H1 (cell line): ENCODE data around the gene BSND.

Experiments used
- BACH1 ChIP-seq: IDR thresholded peaks from 2 replicates; pipeline ENCODE4 v1.6.1; 2012; ENCODE audit warnings: low read length, improper control_type of control experiment
- BRCA1 ChIP-seq: IDR thresholded peaks from 2 replicates; pipeline ENCODE4 v1.6.1; 2012; ENCODE audit warnings: low read depth, low read length, improper control_type of control experiment
- CEBPB ChIP-seq: IDR thresholded peaks from 2 replicates; pipeline ENCODE4 v1.6.1; 2012; ENCODE audit warnings: low read depth, low read length
- CHD2 ChIP-seq: IDR thresholded peaks from 2 replicates; pipeline ENCODE4 v1.6.1; 2012; ENCODE audit warnings: low read length, improper control_type of control experiment
- EZH2 ChIP-seq: fragments of 200-600 bp; sonication (generic); IDR thresholded peaks from 2 replicates; pipeline ENCODE4 v1.7.1; 2012; ENCODE audit warnings: low read depth, mild to moderate bottlenecking, moderate library complexity, low read length, inconsistent platforms; ENCODE audit not compliant: severe bottlenecking
- JUND ChIP-seq: IDR thresholded peaks from 2 replicates; pipeline ENCODE4 v1.6.1; 2011; ENCODE audit warnings: mild to moderate bottlenecking, improper control_type of control experiment, low read length
- POLR2AphosphoS5 ChIP-seq: IDR thresholded peaks from 2 replicates; pipeline ENCODE4 v1.6.1; 2011; ENCODE audit warnings: low read depth, low read length
- RAD21 ChIP-seq, 2 experiments: IDR thresholded peaks in 1 of 2; conservative IDR thresholded peaks in 1 of 2; 2 replicates each; pipeline ENCODE4 v1.6.1; 2011; ENCODE audit warnings: low read depth in 2 of 2, low read length in 2 of 2, improper control_type of control experiment in 1 of 2, inconsistent platforms in 1 of 2, mild to moderate bottlenecking in 1 of 2, moderate library complexity in 1 of 2
- SIN3A ChIP-seq, 2 experiments: IDR thresholded peaks in 1 of 2; conservative IDR thresholded peaks in 1 of 2; 2 replicates each; pipeline ENCODE4 v1.6.1; 2011 to 2012; ENCODE audit warnings: low read length in 2 of 2, improper control_type of control experiment in 1 of 2, low read depth in 1 of 2, mild to moderate bottlenecking in 1 of 2
- TAF1 ChIP-seq: IDR thresholded peaks from 2 replicates; pipeline ENCODE4 v1.6.1; 2011; ENCODE audit warnings: mild to moderate bottlenecking, low read depth, low read length
- TF ChIP-seq, protein P1 (sequence below), 3 experiments: IDR thresholded peaks; 1 replicate in 2 of 3; 2 replicates in 1 of 3; pipeline versions ENCODE4 v1.5.1 to v1.6.1; 2011; ENCODE audit warnings: low read length in 3 of 3, mild to moderate bottlenecking in 3 of 3, inconsistent platforms in 2 of 3, low read depth in 1 of 3, moderate library complexity in 1 of 3; ENCODE audit not compliant: insufficient read depth in 1 of 3; ENCODE audit errors: control extremely low read depth in 1 of 3
- TF ChIP-seq, protein P2 (sequence below): IDR thresholded peaks from 2 replicates; pipeline ENCODE4 v1.6.1; 2011; ENCODE audit warnings: low read depth, mild to moderate bottlenecking, low read length; ENCODE audit not compliant: insufficient read depth
- TF ChIP-seq, protein P3 (sequence below): IDR thresholded peaks from 2 replicates; pipeline ENCODE4 v1.6.1; 2012; ENCODE audit warnings: inconsistent platforms

DNA sequence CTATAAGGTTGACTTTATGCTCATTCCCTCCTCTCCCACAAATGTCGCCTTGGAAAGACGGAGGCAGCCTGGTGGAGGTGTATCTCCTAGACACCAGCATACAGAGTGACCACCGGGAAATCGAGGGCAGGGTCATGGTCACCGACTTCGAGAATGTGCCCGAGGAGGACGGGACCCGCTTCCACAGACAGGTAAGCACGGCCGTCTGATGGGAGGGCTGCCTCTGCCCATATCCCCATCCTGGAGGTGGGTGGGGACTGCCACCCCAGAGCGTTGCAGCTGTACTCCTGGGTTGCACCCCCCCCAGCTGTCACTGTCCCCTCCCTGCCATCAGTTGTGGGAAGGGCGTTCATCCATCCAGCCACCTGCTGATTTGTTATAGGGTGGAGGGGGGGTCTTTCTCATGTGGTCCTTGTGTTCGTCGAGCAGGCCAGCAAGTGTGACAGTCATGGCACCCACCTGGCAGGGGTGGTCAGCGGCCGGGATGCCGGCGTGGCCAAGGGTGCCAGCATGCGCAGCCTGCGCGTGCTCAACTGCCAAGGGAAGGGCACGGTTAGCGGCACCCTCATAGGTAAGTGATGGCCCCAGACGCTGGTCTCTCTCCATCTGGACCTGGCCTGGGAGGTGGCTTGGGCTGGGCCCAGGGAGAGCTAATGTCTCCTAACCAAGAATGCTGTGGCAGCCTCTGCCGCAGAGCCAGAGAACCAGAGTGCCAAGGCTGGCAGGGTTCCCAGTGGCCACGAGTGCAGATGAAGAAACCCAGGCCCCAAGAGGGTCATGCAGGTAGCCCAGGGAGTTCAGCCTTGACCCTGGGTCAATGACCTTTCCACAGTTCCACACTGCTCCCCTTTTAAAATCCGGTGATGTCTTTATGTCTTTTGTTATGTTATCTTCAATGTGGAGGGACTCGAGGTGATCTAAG is 53.7 kb downstream of the BSND start:
- TF ChIP-seq TAF1: no peak
- TF ChIP-seq, protein P1, sequence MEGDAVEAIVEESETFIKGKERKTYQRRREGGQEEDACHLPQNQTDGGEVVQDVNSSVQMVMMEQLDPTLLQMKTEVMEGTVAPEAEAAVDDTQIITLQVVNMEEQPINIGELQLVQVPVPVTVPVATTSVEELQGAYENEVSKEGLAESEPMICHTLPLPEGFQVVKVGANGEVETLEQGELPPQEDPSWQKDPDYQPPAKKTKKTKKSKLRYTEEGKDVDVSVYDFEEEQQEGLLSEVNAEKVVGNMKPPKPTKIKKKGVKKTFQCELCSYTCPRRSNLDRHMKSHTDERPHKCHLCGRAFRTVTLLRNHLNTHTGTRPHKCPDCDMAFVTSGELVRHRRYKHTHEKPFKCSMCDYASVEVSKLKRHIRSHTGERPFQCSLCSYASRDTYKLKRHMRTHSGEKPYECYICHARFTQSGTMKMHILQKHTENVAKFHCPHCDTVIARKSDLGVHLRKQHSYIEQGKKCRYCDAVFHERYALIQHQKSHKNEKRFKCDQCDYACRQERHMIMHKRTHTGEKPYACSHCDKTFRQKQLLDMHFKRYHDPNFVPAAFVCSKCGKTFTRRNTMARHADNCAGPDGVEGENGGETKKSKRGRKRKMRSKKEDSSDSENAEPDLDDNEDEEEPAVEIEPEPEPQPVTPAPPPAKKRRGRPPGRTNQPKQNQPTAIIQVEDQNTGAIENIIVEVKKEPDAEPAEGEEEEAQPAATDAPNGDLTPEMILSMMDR (IDR thresholded peaks at IDR 0.05; ENCODE audit: control extremely low read depth in 1 of 3, insufficient read depth in 1 of 3, low read depth in 1 of 3, low read length in 3 of 3): no peak
- TF ChIP-seq SIN3A (conservative IDR thresholded peaks at IDR 0.05 in 1 of 2, IDR thresholded peaks at IDR 0.05 in 1 of 2; ENCODE audit: low read depth in 1 of 2, low read length in 2 of 2): no peak
- TF ChIP-seq POLR2AphosphoS5: no peak
- TF ChIP-seq, protein P2, sequence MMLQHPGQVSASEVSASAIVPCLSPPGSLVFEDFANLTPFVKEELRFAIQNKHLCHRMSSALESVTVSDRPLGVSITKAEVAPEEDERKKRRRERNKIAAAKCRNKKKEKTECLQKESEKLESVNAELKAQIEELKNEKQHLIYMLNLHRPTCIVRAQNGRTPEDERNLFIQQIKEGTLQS: no peak
- TF ChIP-seq JUND: no peak
- no peak for TF ChIP-seq CEBPB
- no peak for TF ChIP-seq EZH2
- TF ChIP-seq, protein P3, sequence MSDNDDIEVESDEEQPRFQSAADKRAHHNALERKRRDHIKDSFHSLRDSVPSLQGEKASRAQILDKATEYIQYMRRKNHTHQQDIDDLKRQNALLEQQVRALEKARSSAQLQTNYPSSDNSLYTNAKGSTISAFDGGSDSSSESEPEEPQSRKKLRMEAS: no peak
- TF ChIP-seq CHD2: no peak
- TF ChIP-seq BRCA1: no peak
- no peak for TF ChIP-seq BACH1
- no peak for TF ChIP-seq RAD21 (IDR thresholded peaks at IDR 0.05 in 1 of 2, conservative IDR thresholded peaks at IDR 0.05 in 1 of 2; ENCODE audit: low read depth in 2 of 2, low read length in 2 of 2)
